Head of caudate nucleus (tissue), 42 donors: Measurements from ENCODE around the gene ZNF496.
A peak's percentile ranks its signal among the peaks of the same experiment; 100 is the strongest.
"Not testable (repeated sequence)": the region's sequence is repeated elsewhere in the genome, so short reads cannot be mapped to it uniquely, and the experiment has no call there.

Experiments
- DNase-seq, 42 donors: peaks; one replicate each; pipeline versions ENCODE4 v3.0.0 to v3.0.0-alpha.2; 2020 to 2021; ENCODE audit warnings: mixed read lengths in 7 of 42
- intact Hi-C: fragments of 100-400 bp; cut with DNase I; formaldehyde crosslinking; loops from one replicate; pipeline ENCODE4 v1.15.0; 2022

ZNF496 gene

GRCh38 chr1:247360991-247361731, 29.5 kb upstream of the ZNF496 start:
- peak in 41 of 42 donors; percentile 30 to 91 (median 68) for DNase-seq
- intact Hi-C loops: no loop called here

- intact Hi-C loops: no loop called here
- no peak for DNase-seq
Measured at GRCh38 chr1:247360116-247360898, 28.6 kb upstream of the ZNF496 start.

- no peak for DNase-seq
- intact Hi-C loops: no loop called here
Measured at GRCh38 chr1:247359559-247359958, 27.9 kb upstream of the ZNF496 start.

GRCh38 chr1:247358920-247359319, 27.3 kb upstream of the ZNF496 start:
- intact Hi-C loops: no loop called here
- peak in 1 of 42 donors; percentile 52 for DNase-seq

GRCh38 chr1:247357781-247358211, 26.1 kb upstream of the ZNF496 start:
- DNase-seq: no peak
- intact Hi-C loops: no loop called here

GRCh38 chr1:247357052-247357780, 25.5 kb upstream of the ZNF496 start:
- no peak for DNase-seq
- intact Hi-C loops: no loop called here

GRCh38 chr1:247355160-247355559, 23.5 kb upstream of the ZNF496 start:
- DNase-seq, intact Hi-C loops: not testable (repeated sequence)

GRCh38 chr1:247352175-247352574, 20.5 kb upstream of the ZNF496 start:
- intact Hi-C loops: no loop called here
- DNase-seq: no peak

GRCh38 chr1:247350587-247350986, 18.9 kb upstream of the ZNF496 start:
- DNase-seq: no peak
- intact Hi-C loops: no loop called here

GRCh38 chr1:247347477-247348222, 16.0 kb upstream of the ZNF496 start:
- DNase-seq: peak in 2 of 42 donors; percentile 11 to 13
- intact Hi-C loops: no loop called here

- intact Hi-C loops: no loop called here
- no peak for DNase-seq
Measured at GRCh38 chr1:247345881-247346280, 14.2 kb upstream of the ZNF496 start.

GRCh38 chr1:247343801-247344200, 12.1 kb upstream of the ZNF496 start:
- intact Hi-C loops: no loop called here
- DNase-seq: no peak

- DNase-seq: no peak
- intact Hi-C loops: no loop called here
Measured at GRCh38 chr1:247338723-247339275, 7.1 kb upstream of the ZNF496 start.

GRCh38 chr1:247337961-247338360, 6.3 kb upstream of the ZNF496 start:
- DNase-seq: peak in 1 of 42 donors; percentile 11
- intact Hi-C loops: no loop called here

GRCh38 chr1:247337250-247337746, 5.6 kb upstream of the ZNF496 start:
- no peak for DNase-seq
- intact Hi-C loops: no loop called here

- intact Hi-C loops: no loop called here
- peak in 1 of 42 donors; percentile 13 for DNase-seq
Measured at GRCh38 chr1:247336390-247336789, 4.7 kb upstream of the ZNF496 start.

GRCh38 chr1:247335882-247336281, 4.2 kb upstream of the ZNF496 start:
- intact Hi-C loops: no loop called here
- DNase-seq: peak in 2 of 42 donors; percentile 13 to 33

- peak in 1 of 42 donors; percentile 31 for DNase-seq
- intact Hi-C loops: no loop called here
Measured at GRCh38 chr1:247334378-247335133, 2.9 kb upstream of the ZNF496 start.
